K562 (cell line): ENCODE measurements around the gene TPPP. TPM values are rescaled to one million over a fixed set of nuclear protein-coding genes. Genes with fewer than 3 reads are reported as not detected.

Experiments used
- ATAC-seq: fragments of 200-7000 bp; cut with Tn5 transposase; 3 replicates; pipeline ENCODE4 v1.9.1; 2020; ENCODE audit warnings: moderate library complexity
- BruUV-seq: library from RNA; stranded (reverse); fragments of 400-500 nt; replicated peaks from 2 replicates; lab custom pipeline; 2021; lab: Mats Ljungman, UMichigan
- CTCF ChIA-PET: fragments of 300-600 bp; formaldehyde crosslinking; extraction: SDS; loops from one replicate; lab custom pipeline; 2021; ENCODE audit warnings: low intra/inter-chr PET ratio; lab: Yijun Ruan, JAX
- POLR2A ChIA-PET: fragments of 300-600, 350-650 bp; sonication (Branson Sonifier 250); formaldehyde crosslinking; extraction: SDS; loops from one replicate; lab custom pipeline; 2021; ENCODE audit warnings: antibody characterized with exemption, inconsistent platforms; lab: Yijun Ruan, JAX
- DNase-seq, 4 experiments: peaks; one replicate each; pipeline versions ENCODE4 v3.0.0 to v3.0.0-alpha.2; 2011 to 2018; ENCODE audit warnings: low spot score in 3 of 4, mixed read lengths in 3 of 4; ENCODE audit errors: extremely low read depth in 1 of 4
- FAIRE-seq: peaks from 2 replicates; lab custom pipeline; 2011; peaks lifted over from hg19 to GRCh38; lab: Jason Lieb, UNC
- H2AFZ ChIP-seq: 2 replicates; pipeline ENCODE4 v1.6.0; 2011; ENCODE audit warnings: low read depth, low read length, control low read depth, inconsistent platforms
- H3K27ac ChIP-seq: fragments of 200-600 bp; 3 replicates; pipeline ENCODE4 v1.8.0; 2011; ENCODE audit warnings: low read depth, mild to moderate bottlenecking, control low read depth, inconsistent platforms, low read length, moderate library complexity, mixed read lengths; ENCODE audit errors: extremely low read depth
- H3K27me3 ChIP-seq, 2 experiments: fragments of 300-600 bp in 1 of 2; 2 replicates in 1 of 2; 3 replicates in 1 of 2; pipeline versions ENCODE4 v1.6.0 to v1.8.0; 2011; ENCODE audit warnings: inconsistent platforms in 2 of 2, low read length in 2 of 2, mild to moderate bottlenecking in 1 of 2, mixed read lengths in 1 of 2, moderate library complexity in 1 of 2; ENCODE audit not compliant: control insufficient read depth in 2 of 2, insufficient read depth in 2 of 2
- H3K36me3 ChIP-seq: fragments of 300-600 bp; 3 replicates; pipeline ENCODE4 v1.8.0; 2011; ENCODE audit warnings: mild to moderate bottlenecking, low read length, inconsistent platforms; ENCODE audit not compliant: control insufficient read depth, insufficient read depth
- H3K4me1 ChIP-seq, 2 experiments: fragments of 200-600 bp in 1 of 2; replicated peaks in 1 of 2; 2 replicates in 1 of 2; 3 replicates in 1 of 2; pipeline versions ENCODE4 v1.5.1 to v1.8.0; 2011; ENCODE audit warnings: inconsistent platforms in 2 of 2, low read length in 2 of 2, mild to moderate bottlenecking in 1 of 2, mixed read lengths in 1 of 2, moderate library complexity in 1 of 2; ENCODE audit not compliant: control insufficient read depth in 2 of 2, insufficient read depth in 2 of 2
- H3K4me2 ChIP-seq: 2 replicates; pipeline ENCODE4 v1.6.1; 2011; ENCODE audit warnings: low read length, control low read depth, inconsistent platforms, mixed read lengths; ENCODE audit not compliant: insufficient read depth
- H3K4me3 ChIP-seq: fragments of 200-600 bp; sonication (generic), shearing (Covaris generic); 2 replicates; pipeline ENCODE4 v1.5.1; 2016; ENCODE audit warnings: control low read depth, inconsistent platforms
- H3K79me2 ChIP-seq: fragments of 200-600 bp; 3 replicates; pipeline ENCODE4 v1.8.0; 2011; ENCODE audit warnings: low read length, inconsistent platforms; ENCODE audit not compliant: control insufficient read depth, insufficient read depth
- H3K9ac ChIP-seq, 2 experiments: 2 replicates each; pipeline versions ENCODE4 v1.6.0 to v1.6.1; 2011; ENCODE audit warnings: low read depth in 2 of 2, low read length in 2 of 2, control low read depth in 1 of 2, inconsistent platforms in 1 of 2, mild to moderate bottlenecking in 1 of 2, mixed read lengths in 1 of 2; ENCODE audit not compliant: insufficient read depth in 1 of 2
- H3K9me1 ChIP-seq: one replicate; pipeline ENCODE4 v1.6.0; 2011; ENCODE audit warnings: inconsistent platforms, mild to moderate bottlenecking, low read length, moderate library complexity; ENCODE audit not compliant: control insufficient read depth, insufficient read depth
- H3K9me3 ChIP-seq: replicated peaks from 2 replicates; pipeline ENCODE4 v1.5.1; 2011; ENCODE audit warnings: low read depth, low read length, inconsistent platforms; ENCODE audit not compliant: control insufficient read depth, insufficient read depth
- H4K20me1 ChIP-seq: replicated peaks from 2 replicates; pipeline ENCODE4 v1.6.1; 2011; ENCODE audit warnings: low read length, inconsistent platforms, mixed read lengths; ENCODE audit not compliant: control insufficient read depth, insufficient read depth
- CBX8 ChIP-seq: fragments of 200-600 bp; sonication (generic); IDR thresholded peaks from 2 replicates; pipeline ENCODE4 v1.6.1; 2012; ENCODE audit warnings: borderline replicate concordance, mixed run types, low read depth, mild to moderate bottlenecking, moderate library complexity, mixed read lengths, low read length, control low read depth, inconsistent platforms; ENCODE audit not compliant: poor library complexity, severe bottlenecking; ENCODE audit errors: extremely low read depth
- E2F4 ChIP-seq: sonication (generic); formaldehyde crosslinking; IDR thresholded peaks from 2 replicates; pipeline ENCODE4 v1.8.0; 2022; ENCODE audit warnings: mild to moderate bottlenecking, low read depth, missing genetic modification reagents
- ETV1 ChIP-seq: fragments of 450-650 bp; conservative IDR thresholded peaks from 2 replicates; pipeline ENCODE4 v1.6.1; 2016; ENCODE audit warnings: missing genetic modification characterization, control low read depth, low read depth, missing compliant biosample characterization
- MLX ChIP-seq, 2 experiments: fragments of 450-650 bp in 1 of 2; sonication (generic) in 1 of 2; formaldehyde crosslinking; conservative IDR thresholded peaks; 2 replicates each; pipeline versions ENCODE4 v1.4.0 to v1.8.1; 2020 to 2022; ENCODE audit warnings: mild to moderate bottlenecking in 1 of 2, missing genetic modification reagents in 1 of 2
- PHB2 ChIP-seq: fragments of 450-650 bp; IDR thresholded peaks from 2 replicates; pipeline ENCODE4 v1.6.1; 2017; ENCODE audit warnings: low read depth
- TCF15 ChIP-seq: fragments of 250-450 bp; sonication (Bioruptor Pico); IDR thresholded peaks from 2 replicates; pipeline ENCODE4 v1.8.0; 2022; ENCODE audit warnings: moderate library complexity, mild to moderate bottlenecking, inconsistent platforms
- ZNF318 ChIP-seq, 2 experiments: fragments of 450-650 bp; IDR thresholded peaks; 2 replicates each; pipeline ENCODE4 v1.6.1; 2016; ENCODE audit warnings: mild to moderate bottlenecking in 2 of 2, borderline replicate concordance in 1 of 2, low read depth in 1 of 2, moderate library complexity in 1 of 2
- ZNF655 ChIP-seq: fragments of 250-450 bp; sonication (Bioruptor Pico); IDR thresholded peaks from 2 replicates; pipeline ENCODE4 v1.5.0; 2021
- WGBS: fragments of 100-300 bp; shearing (Covaris generic); methylation state at CpG from one replicate; pipeline ENCODE4 v1.1.6; 2016; ENCODE audit warnings: low coverage, mixed read lengths; ENCODE audit not compliant: insufficient coverage; ENCODE audit errors: missing lambda C conversion rate; 5-methylcytosine and 5-hydroxymethylcytosine counted together
- in situ Hi-C: fragments of 300-500 bp; cut with MboI; formaldehyde crosslinking; loops from 4 replicates; pipeline ENCODE4 v1.15.0; 2018; ENCODE audit warnings: inconsistent platforms, mixed read lengths
- intact Hi-C: fragments of 100-400 bp; cut with micrococcal nuclease; formaldehyde crosslinking; loops from 2 replicates; pipeline ENCODE4 v1.14.2; 2022
- polyA plus RNA-seq, 8 experiments: library from polyadenylated mRNA; depleted of rRNA in 4 of 8; stranded (reverse) in 5 of 8; unstranded in 3 of 8; fragments of >200 nt; fragmentation: Nextera tagmentation in 2 of 8; fragmentation: Illumina TruSeq in 1 of 8; extraction: Ambion mirVana in 2 of 8; extraction: Trizol in 1 of 8; gene quantifications; 2 replicates each; pipeline versions ENCODE4 v1.2.1 to v1.2.3, GENCODE V29; 2011 to 2014; ENCODE audit warnings: inconsistent platforms in 1 of 8, missing spikeins in 1 of 8
- total RNA-seq, 7 experiments: library from RNA; depleted of rRNA in 6 of 7; stranded (reverse); fragments of >200 nt in 6 of 7; fragmentation: Illumina TruSeq in 2 of 7; extraction: Trizol in 2 of 7; gene quantifications; 2 replicates each; pipeline versions ENCODE4 v1.2.1 to v1.2.3, GENCODE V29; 2011 to 2021; ENCODE audit warnings: low replicate concordance in 1 of 7

The TPPP gene
- total and polyA plus RNA-seq, 9 of the 15 experiments (the other 6 are each of a cell fraction or from before 2014, with no cell fraction given) = 0.01 to 0.07 (median 0.03) TPM; not detected in 6

GRCh38 chr5:652023-652515 is 41.1 kb downstream of the TPPP start:
- Histone ChIP-seq H3K4me2 (no peak overlapping the region), H2AFZ (no peak overlapping the region), H3K9me1 (no peaks in the 10 kb centered on the region), H3K27me3 (no peaks in the 10 kb centered on the region), H3K79me2 (no peaks in the 10 kb centered on the region; the same call in 1 of the 3 replicates), H3K4me1 (peaks cover 1 to 4% of the 10 kb centered on the region in 2 experiments; a peak in 3 of 5 replicates), H3K9ac (no peak overlapping the region), H4K20me1 (no peaks in the 10 kb centered on the region), H3K4me3 (no peak overlapping the region), H3K27ac (no peak overlapping the region), H3K36me3 (peaks cover 78% of the 10 kb centered on the region), H3K9me3 (peaks cover 18% of the 10 kb centered on the region)
- ChIA-PET POLR2A (interaction anchor here (1.6 kb wide), 1 partner anchor 11 kb away, joined by 5 read pairs; no protein-coding TSS in a partner anchor), CTCF (no interaction called here)
- FAIRE-seq = no peak
- intact Hi-C loops = no loop called here
- DNase-seq = no peak
- WGBS = 97% methylated on average over 8 of the region's 8 CpGs
- no TSS peak for BruUV-seq
- no peak for ATAC-seq
- in situ Hi-C loops = no loop called here
- TF ChIP-seq ZNF318 (IDR thresholded peaks at IDR 0.05; ENCODE audit: borderline replicate concordance in 1 of 2, low read depth in 1 of 2) (no peak), TCF15 (CRISPR knock-in tag) (no peak), MLX (CRISPR knock-in tag; conservative IDR thresholded peaks at IDR 0.05) (no peak), ETV1 (no peak), ZNF655 (CRISPR knock-in tag) (no peak), E2F4 (CRISPR knock-in tag) (no peak), CBX8 (no peak), PHB2 (no peak)
